Measurements from ENCODE around the gene PDILT.

DNA sequence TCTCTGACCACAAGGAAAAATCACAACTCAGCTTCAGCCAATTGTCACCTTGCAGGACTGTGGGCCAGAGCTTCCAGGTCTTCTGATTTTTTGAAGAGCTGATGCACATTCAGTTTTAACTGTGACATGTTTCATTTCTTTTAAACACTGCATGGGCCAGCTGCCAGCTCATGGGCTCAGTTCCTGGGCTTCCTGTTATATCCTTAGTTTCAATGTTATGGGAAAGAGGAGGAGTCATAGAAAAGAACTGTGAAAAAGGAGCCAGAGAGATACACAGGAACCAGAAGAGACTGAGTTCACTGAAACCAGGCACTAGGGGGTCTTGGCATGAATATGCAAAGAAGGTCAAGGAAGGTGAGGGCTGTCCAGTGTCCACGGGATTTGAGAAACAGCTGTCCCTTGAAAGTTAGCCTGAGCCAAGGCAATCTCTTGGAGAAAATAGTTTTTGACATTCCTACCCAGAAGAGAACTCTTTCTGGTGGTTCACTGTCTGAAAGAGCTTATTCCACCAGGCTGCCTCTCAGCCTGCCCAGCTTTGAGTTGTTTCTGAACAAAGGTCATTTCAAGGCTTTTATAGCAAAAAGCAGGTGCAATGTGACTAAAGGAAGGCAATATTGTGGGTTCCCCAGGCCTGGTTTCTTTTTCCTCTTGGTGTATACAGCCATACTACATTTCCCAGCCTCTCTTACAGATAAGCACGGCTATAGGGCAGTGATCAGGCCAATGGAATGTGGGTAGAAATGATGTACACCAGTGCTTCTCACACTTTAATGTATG is 10.5 kb downstream of the PDILT start:
- TF ChIP-seq POLR2A (IDR thresholded peaks at IDR 0.05; ENCODE audit: low read depth, low read length) (no peak), POLR2AphosphoS5 (IDR thresholded peaks at IDR 0.05; ENCODE audit: low read depth, low read length) (no peak), SPI1 (IDR thresholded peaks at IDR 0.05; ENCODE audit: low read depth, low read length) (no peak), PAX5 (IDR thresholded peaks at IDR 0.05; ENCODE audit: insufficient read depth, low read length, severe bottlenecking) (no peak), TAF1 (IDR thresholded peaks at IDR 0.05; ENCODE audit: low read depth, low read length) (no peak), POU2F2 (IDR thresholded peaks at IDR 0.05; ENCODE audit: low read depth, low read length) (no peak)

Data from GM12891 (cell line).